Heart left ventricle (tissue), 13 donors: ENCODE measurements around the gene CLEC16A.

Experiments used
- POLR2A ChIP-seq, 2 donors: fragments of 450-650 bp; IDR thresholded peaks; one replicate each; pipeline ENCODE4 v1.6.1; 2017; ENCODE audit warnings: antibody characterized with exemption in 2 of 2, mild to moderate bottlenecking in 2 of 2, moderate library complexity in 2 of 2
- TF ChIP-seq, protein P1 (sequence below), 12 donors: fragments of 200-600 bp; sonication (generic) in 4 of 12; IDR thresholded peaks; one replicate each; pipeline versions ENCODE4 v1.5.0 to v1.8.0; 2018 to 2022; ENCODE audit warnings: antibody characterized with exemption in 12 of 12, mild to moderate bottlenecking in 5 of 12
- donor health status: ischemic (EF 13 %, LVEDD 7.1; RV severe dilation, severe dysfunction).
- donor health status: DM: no; HTN: yes; CAD: no.
- donor health status: DM: no; HTN: no; CAD: no.
- donor health status: ischemic (EF 25% LVEDD 6.9; RV normal size, moderate dysfunction).
- donor health status: ischemic (EF 25% LVEDD 5.7; RV mildly dilated, moderate dysfunction).
- donor health status: ischemic (EF 35%, LVEDD 5.7; RV mildly dilated, moderate dysfunction).
- donor health status: nonischemic (EF 11% LVEDD 7.7; RV severe dilation, severe dysfunction).
- donor health status: DM: yes; HTN: yes; CAD: no.
- donor health status: PGD.
- donor health status: ischemic (EF 29% LVEDD 5.4; RV normal size, mild dysfunction).
- donor health status: nonischemic (EF 23%, LVEDD 6.1; RV moderate dilation, normal function).

DNA sequence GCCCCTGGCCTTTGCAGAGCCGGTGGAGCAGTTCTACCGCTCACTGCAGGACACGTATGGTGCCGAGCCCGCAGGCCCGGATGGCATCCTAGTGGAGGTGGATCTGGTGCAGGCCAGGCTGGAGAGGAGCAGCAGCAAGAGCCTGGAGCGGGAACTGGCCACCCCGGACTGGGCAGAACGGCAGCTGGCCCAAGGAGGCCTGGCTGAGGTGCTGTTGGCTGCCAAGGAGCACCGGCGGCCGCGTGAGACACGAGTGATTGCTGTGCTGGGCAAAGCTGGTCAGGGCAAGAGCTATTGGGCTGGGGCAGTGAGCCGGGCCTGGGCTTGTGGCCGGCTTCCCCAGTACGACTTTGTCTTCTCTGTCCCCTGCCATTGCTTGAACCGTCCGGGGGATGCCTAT, 37.9 kb upstream of the CLEC16A start:
- TF ChIP-seq POLR2A (IDR thresholded peaks at IDR 0.05): no peak
- TF ChIP-seq, protein P1, sequence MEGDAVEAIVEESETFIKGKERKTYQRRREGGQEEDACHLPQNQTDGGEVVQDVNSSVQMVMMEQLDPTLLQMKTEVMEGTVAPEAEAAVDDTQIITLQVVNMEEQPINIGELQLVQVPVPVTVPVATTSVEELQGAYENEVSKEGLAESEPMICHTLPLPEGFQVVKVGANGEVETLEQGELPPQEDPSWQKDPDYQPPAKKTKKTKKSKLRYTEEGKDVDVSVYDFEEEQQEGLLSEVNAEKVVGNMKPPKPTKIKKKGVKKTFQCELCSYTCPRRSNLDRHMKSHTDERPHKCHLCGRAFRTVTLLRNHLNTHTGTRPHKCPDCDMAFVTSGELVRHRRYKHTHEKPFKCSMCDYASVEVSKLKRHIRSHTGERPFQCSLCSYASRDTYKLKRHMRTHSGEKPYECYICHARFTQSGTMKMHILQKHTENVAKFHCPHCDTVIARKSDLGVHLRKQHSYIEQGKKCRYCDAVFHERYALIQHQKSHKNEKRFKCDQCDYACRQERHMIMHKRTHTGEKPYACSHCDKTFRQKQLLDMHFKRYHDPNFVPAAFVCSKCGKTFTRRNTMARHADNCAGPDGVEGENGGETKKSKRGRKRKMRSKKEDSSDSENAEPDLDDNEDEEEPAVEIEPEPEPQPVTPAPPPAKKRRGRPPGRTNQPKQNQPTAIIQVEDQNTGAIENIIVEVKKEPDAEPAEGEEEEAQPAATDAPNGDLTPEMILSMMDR (IDR thresholded peaks at IDR 0.05): no peak
